Gastrocnemius medialis (tissue), 4 donors: ENCODE data around the gene KRTAP4-9.

Source experiments
- CTCF ChIP-seq, 5 experiments: fragments of 450-650 bp in 3 of 5; fragments of 200-600 bp in 2 of 5; sonication (generic) in 2 of 5; IDR thresholded peaks in 4 of 5; conservative IDR thresholded peaks in 1 of 5; 1 replicate in 4 of 5; 2 replicates in 1 of 5; pipeline ENCODE4 v1.5.1; 2016 to 2019; ENCODE audit warnings: antibody characterized with exemption in 5 of 5, mild to moderate bottlenecking in 3 of 5, moderate library complexity in 3 of 5
- POLR2A ChIP-seq, 2 donors: fragments of 450-650 bp; IDR thresholded peaks; one replicate each; pipeline ENCODE4 v1.6.1; 2017; ENCODE audit warnings: antibody characterized with exemption in 2 of 2, mild to moderate bottlenecking in 2 of 2, moderate library complexity in 2 of 2

GRCh38 chr17:41126412-41126811 is 21.2 kb downstream of the KRTAP4-9 start:
- TF ChIP-seq CTCF (IDR thresholded peaks at IDR 0.05 in 4 of 5, conservative IDR thresholded peaks at IDR 0.05 in 1 of 5) (no peak), POLR2A (IDR thresholded peaks at IDR 0.05) (no peak)
